Fibroblast of skin of left quadriceps (primary cell): ENCODE measurements around the gene AKAP11.

Experiments used
- DNase-seq, 2 experiments: peaks; one replicate each; pipeline ENCODE4 v3.0.0-alpha.2; 2013; ENCODE audit warnings: low read depth in 2 of 2

Gene AKAP11

GRCh38 chr13:42274386-42275097, 2.6 kb downstream of the AKAP11 start:
- no peak for DNase-seq

- no peak for DNase-seq
These were observed 3.1 kb downstream of the AKAP11 start for GRCh38 chr13:42275098-42275471.

DNA sequence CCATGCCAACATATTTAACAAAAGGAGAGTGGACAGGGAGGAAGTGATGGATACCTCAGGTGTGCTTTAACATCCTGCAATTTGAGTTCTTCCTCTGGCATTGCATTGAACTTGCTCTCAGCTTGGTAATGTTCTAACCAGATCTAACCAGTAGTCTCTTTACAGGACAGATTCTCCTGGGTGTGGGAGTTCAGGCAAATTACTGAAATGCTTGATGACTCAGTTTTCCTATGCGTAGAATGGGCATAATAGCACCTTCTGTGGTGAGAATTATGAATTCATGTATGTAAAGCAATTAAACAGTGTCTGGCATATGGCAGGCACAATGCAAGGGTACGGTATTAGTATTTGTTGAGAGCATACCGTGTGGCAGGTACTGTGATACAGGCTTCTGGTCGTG, 3.6 kb downstream of the AKAP11 start:
- DNase-seq = no peak

DNA sequence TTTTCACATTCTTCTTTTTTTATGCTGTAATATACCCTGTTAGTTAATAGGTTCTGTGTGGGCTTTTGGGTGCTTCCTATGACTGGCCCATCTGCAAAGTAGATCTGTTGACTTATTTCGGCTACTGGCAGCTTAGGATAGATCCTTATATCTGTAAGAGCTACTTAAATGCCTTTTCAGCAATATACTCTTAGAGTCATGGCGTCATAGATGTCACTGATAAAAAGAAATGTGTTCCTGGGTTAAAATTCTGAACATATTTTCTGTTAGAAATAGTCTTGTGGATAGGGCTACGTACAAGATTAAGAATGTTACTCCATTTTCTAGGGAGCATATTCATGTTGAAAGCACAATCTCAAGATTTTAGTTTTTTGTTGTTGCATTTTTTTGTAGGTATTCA, 4.7 kb downstream of the AKAP11 start:
- DNase-seq = no peak

DNA sequence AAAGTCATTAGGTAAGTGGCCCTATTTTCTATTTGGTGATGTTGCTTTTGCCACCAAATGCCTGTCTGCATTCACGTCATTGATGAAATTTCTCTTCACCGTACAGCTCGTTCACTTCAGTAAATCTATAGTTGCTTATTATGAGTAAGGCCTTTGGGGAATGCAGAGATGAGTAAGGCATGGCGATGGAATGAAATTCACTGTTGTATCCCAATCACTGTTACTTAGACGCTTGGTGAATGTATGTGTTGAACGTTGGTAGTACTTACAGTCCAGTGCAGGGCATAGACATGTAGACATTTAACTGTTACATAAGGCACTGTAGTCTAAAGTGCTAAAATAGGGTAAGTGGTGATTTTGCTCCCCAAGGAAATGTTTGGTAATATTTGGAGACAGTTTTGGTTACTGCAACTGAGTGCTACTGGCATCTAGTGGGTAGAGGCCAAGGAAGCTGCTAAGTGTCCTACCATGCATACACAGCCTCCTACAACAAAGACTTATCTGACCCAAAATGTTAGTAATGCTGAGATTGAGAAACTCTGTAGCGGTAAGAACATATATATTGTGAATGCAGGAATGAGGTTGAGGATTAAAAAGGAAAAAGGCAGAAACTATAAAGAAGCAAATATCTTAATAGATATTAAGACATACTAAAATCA, 5.8 kb downstream of the AKAP11 start:
- DNase-seq = peak in 1 of 2 experiments; percentile 9

DNA sequence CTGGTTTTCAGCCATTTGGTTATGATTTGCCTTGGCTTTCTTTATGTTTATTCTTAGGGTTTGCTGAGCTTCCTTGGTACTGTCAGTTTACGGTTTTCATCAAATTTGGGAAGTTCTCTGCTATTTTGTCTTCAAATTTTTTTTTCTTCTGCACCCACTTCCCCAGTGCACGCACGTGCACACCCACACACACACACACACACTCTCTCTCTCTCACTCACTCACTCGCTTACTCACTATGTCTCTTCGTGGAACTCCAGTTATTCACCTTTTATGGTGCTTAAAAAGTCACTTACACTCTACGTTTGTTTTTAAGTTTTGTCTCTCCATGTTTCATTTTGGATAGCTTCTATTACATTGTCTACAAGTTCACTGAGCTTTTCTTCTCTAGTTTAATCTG, 7.1 kb downstream of the AKAP11 start:
- no peak for DNase-seq

- DNase-seq = no peak
These were observed 8.0 kb downstream of the AKAP11 start for GRCh38 chr13:42279986-42280385.

DNA sequence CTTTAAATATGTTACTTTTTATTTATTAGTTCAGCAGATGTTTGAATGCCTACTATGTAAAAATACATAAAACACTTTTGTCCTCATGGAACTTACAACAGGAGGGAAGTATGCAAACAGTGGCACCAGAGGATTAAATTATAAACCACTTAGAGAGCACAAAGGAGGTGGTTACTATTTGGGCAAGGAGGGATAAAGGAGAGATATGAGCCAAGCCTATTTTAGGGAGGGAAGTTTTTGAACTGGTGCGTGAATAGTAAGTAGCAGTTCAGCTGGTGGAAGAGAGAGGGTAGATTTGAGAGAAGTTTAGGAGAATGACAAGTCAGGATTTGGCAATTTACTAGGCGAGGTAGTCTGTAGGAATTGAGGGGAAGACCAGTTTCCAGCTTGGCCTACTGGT, 8.6 kb downstream of the AKAP11 start:
- no peak for DNase-seq

DNA sequence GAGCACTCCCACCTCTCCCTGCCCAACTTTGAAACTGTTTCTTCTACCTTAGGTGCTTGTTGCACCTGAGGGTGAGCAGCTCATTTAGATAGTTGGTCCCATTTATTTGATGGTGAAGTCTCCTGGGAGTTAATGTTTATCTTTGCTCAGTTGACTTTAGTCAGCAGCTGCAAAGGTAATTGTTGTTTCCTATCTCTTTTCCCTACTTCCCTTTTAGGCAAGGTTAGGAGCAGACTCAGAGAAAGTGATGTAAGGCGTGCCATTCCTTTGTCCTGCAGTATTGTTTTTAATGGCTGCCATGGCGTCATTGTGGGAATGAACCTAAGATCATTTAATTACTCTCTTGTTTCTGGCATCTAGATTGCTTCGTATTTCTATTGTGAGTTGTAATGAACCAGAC, 11.6 kb downstream of the AKAP11 start:
- no peak for DNase-seq

DNA sequence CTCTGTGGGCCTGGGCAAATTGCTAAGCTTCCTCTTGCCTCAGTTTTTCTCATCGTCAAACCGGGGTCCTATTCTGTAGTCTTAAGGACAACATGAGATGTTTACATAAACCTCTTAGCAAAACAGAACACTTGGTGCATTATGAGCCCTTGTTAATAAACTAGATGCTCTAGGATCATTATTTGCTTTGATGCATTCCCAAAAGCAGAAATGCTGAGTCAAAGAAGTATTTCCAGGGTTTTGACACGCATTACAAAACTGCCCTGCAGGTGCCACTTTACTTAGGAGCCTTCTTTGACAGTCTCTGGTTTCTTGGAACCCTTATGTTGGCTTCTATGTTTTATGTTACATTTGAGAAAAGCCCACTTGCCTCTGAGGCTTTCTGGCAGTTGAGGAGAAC, 12.1 kb downstream of the AKAP11 start:
- no peak for DNase-seq

GRCh38 chr13:42298392-42298791, 26.4 kb downstream of the AKAP11 start:
- no peak for DNase-seq

GRCh38 chr13:42305503-42305902, 33.6 kb downstream of the AKAP11 start:
- no peak for DNase-seq

- no peak for DNase-seq
These were observed 35.5 kb downstream of the AKAP11 start for GRCh38 chr13:42307461-42307860.

- no peak for DNase-seq
These were observed 41.0 kb downstream of the AKAP11 start for GRCh38 chr13:42312817-42313431.

DNA sequence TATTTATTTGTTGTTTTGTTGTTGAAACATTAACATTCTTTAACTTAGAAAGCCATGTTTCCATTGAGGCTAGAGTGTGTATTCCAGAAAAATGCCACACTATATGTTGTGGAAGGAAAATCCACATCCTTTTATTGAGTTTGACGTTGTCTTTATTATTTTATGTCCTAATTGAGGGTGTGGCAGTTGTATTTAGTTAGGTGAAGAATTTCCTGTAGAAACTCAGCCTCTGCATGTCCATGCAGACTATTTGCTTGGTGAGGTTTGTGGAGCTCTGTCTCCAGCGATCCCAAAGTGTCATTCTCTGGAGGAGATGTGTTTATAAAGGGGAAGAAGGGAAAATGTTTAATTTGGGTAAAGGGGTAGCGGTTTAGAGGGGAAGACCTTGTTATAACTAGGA, 46.6 kb downstream of the AKAP11 start:
- DNase-seq = no peak

- no peak for DNase-seq
These were observed 48.4 kb downstream of the AKAP11 start for GRCh38 chr13:42320375-42320787.

GRCh38 chr13:42322806-42323205, 50.9 kb downstream of the AKAP11 start:
- no peak for DNase-seq

- no peak for DNase-seq
These were observed 52.8 kb downstream of the AKAP11 start for GRCh38 chr13:42324704-42325103.

DNA sequence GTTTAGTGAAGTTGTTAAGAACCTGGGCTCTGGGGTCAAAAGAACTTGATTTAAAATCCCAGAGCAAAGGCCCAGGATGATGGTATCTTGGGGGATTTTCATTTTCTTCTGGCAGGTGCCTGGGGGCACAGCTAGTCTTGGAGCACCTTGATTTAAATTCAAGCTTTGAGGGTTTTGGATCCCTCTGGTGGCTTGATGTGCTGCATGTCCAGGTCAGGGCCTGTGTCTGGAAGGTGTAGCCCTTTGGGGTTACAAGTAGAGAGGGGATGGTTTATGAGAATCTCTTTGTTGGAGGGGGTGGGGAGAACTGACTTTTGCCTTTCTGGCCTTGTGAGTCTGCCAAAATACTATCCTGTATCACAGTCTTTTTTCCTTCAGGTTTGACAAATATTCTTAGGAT, 55.8 kb downstream of the AKAP11 start:
- DNase-seq = no peak

GRCh38 chr13:42328672-42329071, 56.7 kb downstream of the AKAP11 start:
- no peak for DNase-seq

- DNase-seq = no peak
These were observed 57.3 kb downstream of the AKAP11 start for GRCh38 chr13:42329239-42329638.

GRCh38 chr13:42331009-42331408, 59.1 kb downstream of the AKAP11 start:
- DNase-seq = no peak

GRCh38 chr13:42333613-42334328, 61.8 kb downstream of the AKAP11 start:
- peak in 1 of 2 experiments; percentile 5 for DNase-seq
